ENCODE results near the gene STAT5B.

DNA sequence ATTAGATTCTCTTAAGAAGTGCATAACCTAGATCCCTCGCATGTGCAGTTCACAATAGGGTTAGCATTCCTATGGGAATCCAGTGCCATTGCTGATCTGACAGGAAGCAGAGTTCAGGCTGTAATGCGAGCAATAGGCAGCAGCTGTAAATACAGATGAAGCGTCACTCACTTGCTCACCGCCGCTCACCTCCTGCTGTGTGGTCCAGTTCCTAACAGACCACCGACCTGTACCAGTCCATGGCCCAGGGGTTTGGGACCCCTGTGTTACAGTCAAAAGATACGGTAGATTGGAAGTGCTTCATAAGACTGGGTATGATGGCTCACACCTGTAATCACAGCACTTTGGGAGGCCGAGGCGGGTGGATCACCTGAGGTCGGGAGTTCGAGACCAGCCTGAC, 14.9 kb upstream of the STAT5B start:
- TF ChIP-seq TAF1 (IDR thresholded peaks at IDR 0.05; ENCODE audit: borderline replicate concordance, low read depth, low read length) (no peak), POLR2A (IDR thresholded peaks at IDR 0.05; ENCODE audit: low read depth, low read length) (no peak)

All from GM12892 (cell line).